Mucosa of descending colon (tissue), 3 donors: ENCODE measurements around the gene ZBTB48. TPM values are rescaled to one million over a fixed set of nuclear protein-coding genes. Genes with fewer than 3 reads are reported as not detected.

Source experiments
- ATAC-seq: fragments of 200-7000 bp; cut with Tn5 transposase; one replicate; pipeline ENCODE4 v1.9.1; 2020; ENCODE audit warnings: mild to moderate bottlenecking, moderate library complexity
- DNase-seq, 3 donors: peaks; one replicate each; pipeline ENCODE4 v3.0.0-alpha.2; 2020
- H3K36me3 ChIP-seq: fragments of 200-600 bp; one replicate; pipeline ENCODE4 v1.8.0; 2021; ENCODE audit warnings: low read depth, mild to moderate bottlenecking
- H3K4me1 ChIP-seq: fragments of 200-600 bp; one replicate; pipeline ENCODE4 v1.8.0; 2021; ENCODE audit warnings: low read depth, mild to moderate bottlenecking
- H3K4me3 ChIP-seq: fragments of 200-600 bp; one replicate; pipeline ENCODE4 v1.8.0; 2021; ENCODE audit warnings: mild to moderate bottlenecking
- H3K9me3 ChIP-seq: fragments of 200-600 bp; one replicate; pipeline ENCODE4 v1.8.0; 2021; ENCODE audit warnings: mild to moderate bottlenecking
- CTCF ChIP-seq: fragments of 200-600 bp; IDR thresholded peaks from one replicate; pipeline ENCODE4 v1.8.0; 2022; ENCODE audit warnings: antibody characterized with exemption, mild to moderate bottlenecking
- intact Hi-C, 2 donors: fragments of 100-400 bp; cut with DNase I in 1 of 2; cut with micrococcal nuclease in 1 of 2; formaldehyde crosslinking; loops; one replicate each; pipeline versions ENCODE4 v1.11.0 to v1.11.1; 2022; cut with DNase I, micrococcal nuclease
- total RNA-seq, 3 donors: library from RNA; stranded (reverse); fragmentation: NEBNext Ultra II Directional in 2 of 3; extraction: Animal tissue kit (Norgen Biotek cat#: 25700) in 2 of 3; gene quantifications; one replicate each; pipeline versions ENCODE4 v1.2.1 to v1.2.4, GENCODE V29; 2021 to 2023
- donor health status: DM: no; HTN: no; CAD: no; lungs with moderate emphysema.
- donor health status: DM: no; HTN: no; CAD: no.
- donor health status: DM: no; HTN: yes; CAD: no.

ZBTB48 gene
- total RNA-seq, 3 donors from 2014 or later = 36.8 to 53.9 (median 42.3) TPM

GRCh38 chr1:6574025-6574620, 5.7 kb upstream of the ZBTB48 start:
- ATAC-seq = no peak
- no peaks in the 10 kb centered on the region for H3K36me3 ChIP-seq

GRCh38 chr1:6574818-6575217, 5.0 kb upstream of the ZBTB48 start:
- intact Hi-C loops = no loop called here
- DNase-seq (no peak), ATAC-seq (no peak)
- Histone ChIP-seq H3K4me3 (no peak overlapping the region), H3K9me3 (no peaks in the 10 kb centered on the region), H3K36me3 (no peaks in the 10 kb centered on the region), H3K4me1 (peaks cover 8% of the 10 kb centered on the region)
- no peak for TF ChIP-seq CTCF

More at GRCh38 chr1:6574025-6574620, 5.7 kb upstream of the ZBTB48 start:
- Histone ChIP-seq H3K4me3 (no peak overlapping the region), H3K9me3 (no peaks in the 10 kb centered on the region), H3K4me1 (peaks cover 1% of the 10 kb centered on the region)
- DNase-seq = no peak
- intact Hi-C loops = no loop called here
- TF ChIP-seq CTCF = no peak

- DNase-seq = no peak
- intact Hi-C loops = no loop called here
- peaks cover 32% of the 10 kb centered on the region for H3K4me1 ChIP-seq
- H3K9me3 ChIP-seq = no peaks in the 10 kb centered on the region
- TF ChIP-seq CTCF = no peak
- H3K36me3 ChIP-seq = no peaks in the 10 kb centered on the region
- H3K4me3 ChIP-seq = no peak overlapping the region
- no peak for ATAC-seq
These were observed 1.8 kb upstream of the ZBTB48 start for GRCh38 chr1:6577831-6578525.

GRCh38 chr1:6578624-6579373, 995 bp upstream of the ZBTB48 start:
- Histone ChIP-seq H3K4me3 (no peak overlapping the region), H3K36me3 (no peaks in the 10 kb centered on the region), H3K4me1 (peaks cover 37% of the 10 kb centered on the region), H3K9me3 (no peaks in the 10 kb centered on the region)
- no peak for DNase-seq
- TF ChIP-seq CTCF = no peak
- no peak for ATAC-seq
- intact Hi-C loops = no loop called here

- peaks cover 37% of the 10 kb centered on the region for H3K4me1 ChIP-seq
- H3K36me3 ChIP-seq = no peaks in the 10 kb centered on the region
- H3K4me3 ChIP-seq = peak overlapping the region; percentile 83
- intact Hi-C loops = no loop called here
- DNase-seq (no peak), ATAC-seq (peak; percentile 44)
- H3K9me3 ChIP-seq = no peaks in the 10 kb centered on the region
- TF ChIP-seq CTCF = no peak
These were observed 362 bp downstream of the ZBTB48 start for GRCh38 chr1:6580119-6580592.
